Kidney (tissue), 14 donors: ENCODE data around the gene GNS. TPM values are rescaled to one million over a fixed set of nuclear protein-coding genes. Genes with fewer than 3 reads are reported as not detected.

Experiments
- DNase-seq, 5 donors: peaks; one replicate each; pipeline ENCODE4 v3.0.0-alpha.2; 2013 to 2020
- FAIRE-seq: peaks from 2 replicates; lab custom pipeline; 2012; peaks lifted over from hg19 to GRCh38; lab: Jason Lieb, UNC
- H3K27ac ChIP-seq, 2 donors: one replicate each; pipeline ENCODE4 v1.7.0; 2013; ENCODE audit warnings: low read depth in 2 of 2, low read length in 2 of 2, inconsistent platforms in 1 of 2
- H3K27me3 ChIP-seq: one replicate; pipeline ENCODE4 v1.7.1; 2013; ENCODE audit warnings: low read length, inconsistent platforms; ENCODE audit not compliant: control insufficient read depth, insufficient read depth
- H3K36me3 ChIP-seq, 3 donors: one replicate each; pipeline versions ENCODE4 v1.7.0 to v1.7.1; 2013; ENCODE audit warnings: low read length in 3 of 3, control low read depth in 1 of 3, inconsistent platforms in 1 of 3; ENCODE audit not compliant: insufficient read depth in 3 of 3, control insufficient read depth in 2 of 3
- H3K4me1 ChIP-seq, 3 donors: one replicate each; pipeline versions ENCODE4 v1.7.0 to v1.7.1; 2013; ENCODE audit warnings: low read length in 3 of 3, inconsistent platforms in 1 of 3, low read depth in 1 of 3; ENCODE audit not compliant: control insufficient read depth in 2 of 3, insufficient read depth in 2 of 3
- H3K4me3 ChIP-seq, 3 donors: one replicate each; pipeline versions ENCODE4 v1.7.0 to v1.8.1; 2013; ENCODE audit warnings: low read length in 3 of 3, control low read depth in 1 of 3, inconsistent platforms in 1 of 3
- H3K9ac ChIP-seq, 3 donors: one replicate each; pipeline versions ENCODE4 v1.7.0 to v1.7.1; 2013; ENCODE audit warnings: low read length in 3 of 3, control low read depth in 1 of 3, inconsistent platforms in 1 of 3
- H3K9me3 ChIP-seq, 3 donors: one replicate each; pipeline versions ENCODE4 v1.7.0 to v1.7.1; 2013; ENCODE audit warnings: low read length in 3 of 3, control low read depth in 1 of 3, inconsistent platforms in 1 of 3; ENCODE audit not compliant: control insufficient read depth in 2 of 3, insufficient read depth in 1 of 3
- CTCF ChIP-seq: IDR thresholded peaks from 3 replicates; pipeline ENCODE4 v1.5.1; 2012; ENCODE audit warnings: mild to moderate bottlenecking, moderate library complexity, borderline replicate concordance; ENCODE audit not compliant: insufficient read depth; ENCODE audit errors: extremely low read depth
- intact Hi-C: fragments of 100-400 bp; cut with DNase I; formaldehyde crosslinking; loops from one replicate; pipeline ENCODE4 v1.11.1; 2022
- polyA plus RNA-seq: library from polyadenylated mRNA; stranded (reverse); fragments of 350-450 nt; fragmentation: Illumina TruSeq; extraction: RNeasy Lipid Tissue Mini Kit (QIAGEN cat#74804); gene quantifications from one replicate; pipeline ENCODE4 v1.2.3, GENCODE V29; 2014; ENCODE audit warnings: low read depth, low replicate concordance; ENCODE audit not compliant: insufficient read depth
- total RNA-seq: library from RNA; stranded (reverse); fragmentation: NEBNext Ultra II Directional; extraction: Animal tissue kit (Norgen Biotek cat#: 25700); gene quantifications from one replicate; pipeline ENCODE4 v1.2.1, GENCODE V29; 2021
- donor health status: control.
- donor health status: control.
- donor health status: control.
- donor health status: control.
- donor health status: control.
- donor health status: DM: yes; HTN: yes; CAD: no.
- donor health status: Normal renal cell carcinoma (clear cell type).

Gene GNS
- total and polyA plus RNA-seq, 2 donors from 2014 or later = 108 to 215 TPM

DNA sequence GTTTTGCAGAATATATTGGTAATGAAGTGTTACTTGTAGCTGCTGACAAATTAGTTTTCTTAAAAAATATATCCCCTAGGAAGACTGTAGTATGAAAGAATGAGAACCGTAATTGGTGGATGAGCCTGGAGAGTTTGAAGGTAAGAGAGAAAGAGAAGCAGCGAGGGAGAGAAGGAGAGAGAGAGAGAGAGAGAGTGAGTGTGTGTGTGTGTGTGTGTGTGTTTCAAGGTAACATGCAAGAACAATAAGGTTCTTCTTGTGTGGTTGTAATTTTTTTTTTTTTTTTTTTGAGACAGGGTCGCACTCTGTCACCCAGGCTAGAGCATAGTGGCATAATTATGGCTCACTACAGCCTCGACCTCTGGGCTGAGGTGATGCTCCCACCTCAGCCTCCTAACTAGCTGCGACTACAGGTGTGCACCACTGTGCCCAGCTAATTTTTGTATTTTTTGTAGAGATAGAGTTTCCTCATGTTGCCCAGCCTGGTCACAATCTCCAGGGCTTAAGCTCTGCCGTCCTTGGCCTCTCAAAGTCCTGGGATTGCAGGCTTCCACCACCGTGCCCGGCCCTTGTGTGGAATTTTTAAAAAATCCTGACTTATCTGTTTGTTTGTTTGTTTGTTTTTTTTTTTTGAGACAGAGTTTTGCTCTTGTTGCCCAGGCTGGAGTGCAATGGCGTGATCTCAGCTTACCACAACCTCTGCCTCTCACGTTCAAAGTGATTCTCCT is 75.2 kb downstream of the GNS start:
- H3K4me1 ChIP-seq = peaks cover 0 to 4% (median 3%) of the 10 kb centered on the region in 3 donors
- no peak overlapping the region for H3K27ac ChIP-seq
- FAIRE-seq = no peak

DNA sequence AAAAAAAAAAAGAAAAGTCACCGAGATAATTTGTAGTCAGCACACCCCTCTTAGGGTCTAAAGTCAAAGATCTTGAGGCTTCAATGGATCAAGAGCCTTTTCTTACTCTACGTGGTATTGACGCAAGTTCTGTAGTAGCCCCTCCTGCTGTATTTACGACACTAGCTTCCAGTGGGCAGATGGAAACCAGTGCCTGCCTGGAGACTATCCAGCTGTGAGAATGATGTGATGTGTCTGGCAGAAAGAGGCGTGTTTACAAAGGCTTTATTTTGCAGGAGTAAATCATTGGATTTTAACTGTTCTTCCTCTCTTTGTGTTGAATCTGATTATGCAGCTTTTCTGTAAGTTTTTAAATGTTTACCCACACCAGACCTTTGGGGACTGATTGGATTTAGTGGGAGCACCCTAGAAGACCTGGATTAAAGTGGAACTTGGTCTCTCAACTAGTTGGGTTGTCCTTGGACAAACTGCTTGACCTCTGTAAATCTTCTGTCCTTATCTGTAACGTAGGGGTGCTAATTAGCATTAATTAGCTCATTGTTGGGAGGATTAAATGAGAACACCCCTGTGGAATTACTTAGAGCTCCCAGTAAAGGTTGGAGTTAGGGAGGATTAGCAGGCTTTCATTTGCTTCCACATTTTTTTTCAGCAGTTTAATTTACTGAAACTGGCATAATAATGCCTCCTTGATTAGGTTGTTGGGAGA is 76.5 kb downstream of the GNS start:
- Histone ChIP-seq H3K27ac (no peak overlapping the region), H3K36me3 (no peaks in the 10 kb centered on the region), H3K27me3 (no peaks in the 10 kb centered on the region), H3K9ac (no peak overlapping the region), H3K4me3 (no peak overlapping the region), H3K4me1 (peaks cover 0 to 3% (median 2%) of the 10 kb centered on the region in 3 donors), H3K9me3 (no peaks in the 10 kb centered on the region)
- FAIRE-seq (no peak), DNase-seq (peak in 3 of 5 donors; percentile 56 to 93 (median 77))
- TF ChIP-seq CTCF = no peak
- intact Hi-C loops = no loop called here

More for the DNA sequence above, 75.2 kb downstream of the GNS start:
- no peak for TF ChIP-seq CTCF
- DNase-seq = no peak
- no peaks in the 10 kb centered on the region for H3K36me3 ChIP-seq
- no peaks in the 10 kb centered on the region for H3K9me3 ChIP-seq
- H3K9ac ChIP-seq = no peak overlapping the region
- intact Hi-C loops = no loop called here
- no peak overlapping the region for H3K4me3 ChIP-seq
- no peaks in the 10 kb centered on the region for H3K27me3 ChIP-seq

GRCh38 chr12:64681200-64682052 is 77.8 kb downstream of the GNS start:
- no peak for FAIRE-seq
- Histone ChIP-seq H3K4me1 (peaks cover 0 to 3% (median 2%) of the 10 kb centered on the region in 3 donors), H3K9ac (no peak overlapping the region), H3K27me3 (no peaks in the 10 kb centered on the region), H3K4me3 (no peak overlapping the region), H3K9me3 (no peaks in the 10 kb centered on the region), H3K27ac (no peak overlapping the region), H3K36me3 (no peaks in the 10 kb centered on the region)
- DNase-seq = no peak
- intact Hi-C loops = no loop called here
- TF ChIP-seq CTCF = no peak
